Measurements from ENCODE around the gene CACNG5.

- TF ChIP-seq ZNF404 (tag by site-specific recombination; IDR thresholded peaks at IDR 0.05): no peak
- no peak for TF ChIP-seq ZNF776 (tag by site-specific recombination; IDR thresholded peaks at IDR 0.05; ENCODE audit: borderline replicate concordance)
- TF ChIP-seq, protein P1, sequence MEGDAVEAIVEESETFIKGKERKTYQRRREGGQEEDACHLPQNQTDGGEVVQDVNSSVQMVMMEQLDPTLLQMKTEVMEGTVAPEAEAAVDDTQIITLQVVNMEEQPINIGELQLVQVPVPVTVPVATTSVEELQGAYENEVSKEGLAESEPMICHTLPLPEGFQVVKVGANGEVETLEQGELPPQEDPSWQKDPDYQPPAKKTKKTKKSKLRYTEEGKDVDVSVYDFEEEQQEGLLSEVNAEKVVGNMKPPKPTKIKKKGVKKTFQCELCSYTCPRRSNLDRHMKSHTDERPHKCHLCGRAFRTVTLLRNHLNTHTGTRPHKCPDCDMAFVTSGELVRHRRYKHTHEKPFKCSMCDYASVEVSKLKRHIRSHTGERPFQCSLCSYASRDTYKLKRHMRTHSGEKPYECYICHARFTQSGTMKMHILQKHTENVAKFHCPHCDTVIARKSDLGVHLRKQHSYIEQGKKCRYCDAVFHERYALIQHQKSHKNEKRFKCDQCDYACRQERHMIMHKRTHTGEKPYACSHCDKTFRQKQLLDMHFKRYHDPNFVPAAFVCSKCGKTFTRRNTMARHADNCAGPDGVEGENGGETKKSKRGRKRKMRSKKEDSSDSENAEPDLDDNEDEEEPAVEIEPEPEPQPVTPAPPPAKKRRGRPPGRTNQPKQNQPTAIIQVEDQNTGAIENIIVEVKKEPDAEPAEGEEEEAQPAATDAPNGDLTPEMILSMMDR (tag by site-specific recombination; IDR thresholded peaks at IDR 0.05): no peak
- TF ChIP-seq ZNF302 (tag by site-specific recombination; IDR thresholded peaks at IDR 0.05; ENCODE audit: low read depth): no peak
- TF ChIP-seq, protein P2, sequence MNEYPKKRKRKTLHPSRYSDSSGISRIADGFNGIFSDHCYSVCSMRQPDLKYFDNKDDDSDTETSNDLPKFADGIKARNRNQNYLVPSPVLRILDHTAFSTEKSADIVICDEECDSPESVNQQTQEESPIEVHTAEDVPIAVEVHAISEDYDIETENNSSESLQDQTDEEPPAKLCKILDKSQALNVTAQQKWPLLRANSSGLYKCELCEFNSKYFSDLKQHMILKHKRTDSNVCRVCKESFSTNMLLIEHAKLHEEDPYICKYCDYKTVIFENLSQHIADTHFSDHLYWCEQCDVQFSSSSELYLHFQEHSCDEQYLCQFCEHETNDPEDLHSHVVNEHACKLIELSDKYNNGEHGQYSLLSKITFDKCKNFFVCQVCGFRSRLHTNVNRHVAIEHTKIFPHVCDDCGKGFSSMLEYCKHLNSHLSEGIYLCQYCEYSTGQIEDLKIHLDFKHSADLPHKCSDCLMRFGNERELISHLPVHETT (tag by site-specific recombination; IDR thresholded peaks at IDR 0.05): no peak
- TF ChIP-seq RBAK (tag by site-specific recombination; IDR thresholded peaks at IDR 0.05): no peak
- TF ChIP-seq GLI4 (tag by site-specific recombination; IDR thresholded peaks at IDR 0.05): no peak
- TF ChIP-seq SP7 (tag by site-specific recombination; IDR thresholded peaks at IDR 0.05): no peak
- TF ChIP-seq ZNF138 (tag by site-specific recombination; IDR thresholded peaks at IDR 0.05; ENCODE audit: borderline replicate concordance): no peak
- no peak for TF ChIP-seq YY1 (tag by site-specific recombination; IDR thresholded peaks at IDR 0.05)
- no peak for TF ChIP-seq ZFP3 (tag by site-specific recombination; IDR thresholded peaks at IDR 0.05; ENCODE audit: low read depth)
- no peak for TF ChIP-seq SP2 (tag by site-specific recombination; IDR thresholded peaks at IDR 0.05)
- TF ChIP-seq, protein P3, sequence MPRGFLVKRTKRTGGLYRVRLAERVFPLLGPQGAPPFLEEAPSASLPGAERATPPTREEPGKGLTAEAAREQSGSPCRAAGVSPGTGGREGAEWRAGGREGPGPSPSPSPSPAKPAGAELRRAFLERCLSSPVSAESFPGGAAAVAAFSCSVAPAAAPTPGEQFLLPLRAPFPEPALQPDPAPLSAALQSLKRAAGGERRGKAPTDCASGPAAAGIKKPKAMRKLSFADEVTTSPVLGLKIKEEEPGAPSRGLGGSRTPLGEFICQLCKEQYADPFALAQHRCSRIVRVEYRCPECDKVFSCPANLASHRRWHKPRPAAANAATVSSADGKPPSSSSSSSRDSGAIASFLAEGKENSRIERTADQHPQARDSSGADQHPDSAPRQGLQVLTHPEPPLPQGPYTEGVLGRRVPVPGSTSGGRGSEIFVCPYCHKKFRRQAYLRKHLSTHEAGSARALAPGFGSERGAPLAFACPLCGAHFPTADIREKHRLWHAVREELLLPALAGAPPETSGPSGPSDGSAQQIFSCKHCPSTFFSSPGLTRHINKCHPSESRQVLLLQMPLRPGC (tag by site-specific recombination; IDR thresholded peaks at IDR 0.05): no peak
Measured at GRCh38 chr17:66836063-66837005, 1.4 kb downstream of the CACNG5 start.
